Caco-2 (cell line): ENCODE measurements around the gene ABCA9. TPM values are rescaled to one million over a fixed set of nuclear protein-coding genes. Genes with fewer than 3 reads are reported as not detected.

Experiments
- Bru-seq: library from RNA; stranded (reverse); fragments of 400-500 nt; gene quantifications from one replicate; lab custom pipeline; 2021; lab: Mats Ljungman, UMichigan
- BruChase-seq, 2 experiments: library from RNA; stranded (reverse); fragments of 400-500 nt; gene quantifications; one replicate each; lab custom pipeline; 2021; lab: Mats Ljungman, UMichigan
- BruUV-seq: library from RNA; stranded (reverse); fragments of 400-500 nt; replicated peaks from 2 replicates; lab custom pipeline; 2021; lab: Mats Ljungman, UMichigan
- CTCF ChIA-PET: fragments of 300-600 bp; sonication (Branson Sonifier 250); formaldehyde crosslinking; loops from one replicate; lab custom pipeline; 2022; ENCODE audit warnings: antibody characterized with exemption; lab: Charles Lee
- POLR2A ChIA-PET: fragments of 300-600 bp; sonication (Branson Sonifier 250); formaldehyde crosslinking; loops from one replicate; lab custom pipeline; 2022; ENCODE audit warnings: antibody characterized with exemption; lab: Charles Lee
- DNase-seq, 2 experiments: peaks; one replicate each; pipeline versions ENCODE4 v3.0.0 to v3.0.0-alpha.2; 2020 to 2022
- H3K27me3 ChIP-seq: replicated peaks from 2 replicates; pipeline ENCODE4 v1.6.0; 2011; ENCODE audit warnings: low read length; ENCODE audit not compliant: control insufficient read depth, insufficient read depth
- H3K36me3 ChIP-seq: 2 replicates; pipeline ENCODE4 v1.5.1; 2011; ENCODE audit warnings: low read length; ENCODE audit not compliant: control insufficient read depth, insufficient read depth
- H3K4me1 ChIP-seq: fragments of 250-450 bp; sonication (Bioruptor Pico); 2 replicates; pipeline ENCODE4 v1.5.1; 2020; ENCODE audit warnings: mild to moderate bottlenecking
- H3K4me3 ChIP-seq: 2 replicates; pipeline ENCODE4 v1.5.1; 2011; ENCODE audit warnings: low read depth, mild to moderate bottlenecking, control low read depth, low read length
- H3K9me3 ChIP-seq: fragments of 250-450 bp; sonication (Bioruptor Pico); 2 replicates; pipeline ENCODE4 v1.5.1; 2020; ENCODE audit warnings: mild to moderate bottlenecking, moderate library complexity
- H3K27ac Mint-ChIP-seq: one replicate; pipeline ENCODE4 v1.8.0; 2022; ENCODE audit warnings: mixed read lengths; ENCODE audit not compliant: unreplicated experiment
- H3K27me3 Mint-ChIP-seq: one replicate; pipeline ENCODE4 v1.8.0; 2022; ENCODE audit warnings: mixed read lengths; ENCODE audit not compliant: insufficient read depth, unreplicated experiment
- H3K36me3 Mint-ChIP-seq: one replicate; pipeline ENCODE4 v1.8.0; 2022; ENCODE audit warnings: mild to moderate bottlenecking, mixed read lengths; ENCODE audit not compliant: insufficient read depth, unreplicated experiment
- H3K4me1 Mint-ChIP-seq: one replicate; pipeline ENCODE4 v1.8.0; 2022; ENCODE audit warnings: low read depth, mixed read lengths; ENCODE audit not compliant: unreplicated experiment
- H3K4me3 Mint-ChIP-seq: one replicate; pipeline ENCODE4 v1.8.0; 2022; ENCODE audit warnings: mild to moderate bottlenecking, moderate library complexity, mixed read lengths; ENCODE audit not compliant: unreplicated experiment
- H3K9me3 Mint-ChIP-seq: one replicate; pipeline ENCODE4 v1.8.0; 2022; ENCODE audit warnings: mixed read lengths; ENCODE audit not compliant: unreplicated experiment
- intact Hi-C: fragments of 100-400 bp; cut with micrococcal nuclease; formaldehyde crosslinking; loops from one replicate; pipeline ENCODE4 v1.10.0; 2022; ENCODE audit not compliant: unreplicated experiment
- long read RNA-seq: library from polyadenylated mRNA; stranded (forward); transcript quantifications from one replicate; pipeline ENCODE4 v2.0.0, GENCODE V29; 2022
- total RNA-seq: library from RNA; stranded (reverse); gene quantifications from 2 replicates; pipeline ENCODE4 v1.2.3, GENCODE V29; 2022
- TF ChIP-seq, protein P1 (sequence below), 2 experiments: fragments of 200-600 bp in 1 of 2; IDR thresholded peaks; 1 replicate in 1 of 2; 2 replicates in 1 of 2; pipeline versions ENCODE4 v1.5.1 to v1.8.0; 2011 to 2022; ENCODE audit warnings: antibody characterized with exemption in 1 of 2, control low read depth in 1 of 2, inconsistent platforms in 1 of 2, low read depth in 1 of 2, low read length in 1 of 2, mild to moderate bottlenecking in 1 of 2, moderate library complexity in 1 of 2; ENCODE audit not compliant: insufficient read depth in 1 of 2, severe bottlenecking in 1 of 2, unreplicated experiment in 1 of 2

Gene ABCA9, protein sequence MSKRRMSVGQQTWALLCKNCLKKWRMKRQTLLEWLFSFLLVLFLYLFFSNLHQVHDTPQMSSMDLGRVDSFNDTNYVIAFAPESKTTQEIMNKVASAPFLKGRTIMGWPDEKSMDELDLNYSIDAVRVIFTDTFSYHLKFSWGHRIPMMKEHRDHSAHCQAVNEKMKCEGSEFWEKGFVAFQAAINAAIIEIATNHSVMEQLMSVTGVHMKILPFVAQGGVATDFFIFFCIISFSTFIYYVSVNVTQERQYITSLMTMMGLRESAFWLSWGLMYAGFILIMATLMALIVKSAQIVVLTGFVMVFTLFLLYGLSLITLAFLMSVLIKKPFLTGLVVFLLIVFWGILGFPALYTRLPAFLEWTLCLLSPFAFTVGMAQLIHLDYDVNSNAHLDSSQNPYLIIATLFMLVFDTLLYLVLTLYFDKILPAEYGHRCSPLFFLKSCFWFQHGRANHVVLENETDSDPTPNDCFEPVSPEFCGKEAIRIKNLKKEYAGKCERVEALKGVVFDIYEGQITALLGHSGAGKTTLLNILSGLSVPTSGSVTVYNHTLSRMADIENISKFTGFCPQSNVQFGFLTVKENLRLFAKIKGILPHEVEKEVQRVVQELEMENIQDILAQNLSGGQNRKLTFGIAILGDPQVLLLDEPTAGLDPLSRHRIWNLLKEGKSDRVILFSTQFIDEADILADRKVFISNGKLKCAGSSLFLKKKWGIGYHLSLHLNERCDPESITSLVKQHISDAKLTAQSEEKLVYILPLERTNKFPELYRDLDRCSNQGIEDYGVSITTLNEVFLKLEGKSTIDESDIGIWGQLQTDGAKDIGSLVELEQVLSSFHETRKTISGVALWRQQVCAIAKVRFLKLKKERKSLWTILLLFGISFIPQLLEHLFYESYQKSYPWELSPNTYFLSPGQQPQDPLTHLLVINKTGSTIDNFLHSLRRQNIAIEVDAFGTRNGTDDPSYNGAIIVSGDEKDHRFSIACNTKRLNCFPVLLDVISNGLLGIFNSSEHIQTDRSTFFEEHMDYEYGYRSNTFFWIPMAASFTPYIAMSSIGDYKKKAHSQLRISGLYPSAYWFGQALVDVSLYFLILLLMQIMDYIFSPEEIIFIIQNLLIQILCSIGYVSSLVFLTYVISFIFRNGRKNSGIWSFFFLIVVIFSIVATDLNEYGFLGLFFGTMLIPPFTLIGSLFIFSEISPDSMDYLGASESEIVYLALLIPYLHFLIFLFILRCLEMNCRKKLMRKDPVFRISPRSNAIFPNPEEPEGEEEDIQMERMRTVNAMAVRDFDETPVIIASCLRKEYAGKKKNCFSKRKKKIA (N-terminal part only)
- total RNA-seq (0.19 and 0.27 TPM in 2 replicates), Bru-seq, nascent RNA (percentile 26 among the genes with signal in this experiment), BruChase-seq, experiment 1, labeled RNA remaining after a 2-hour chase (percentile 27 among the genes with signal in this experiment), BruChase-seq, experiment 2, labeled RNA remaining after a 6-hour chase (percentile 26 among the genes with signal in this experiment)
- long read RNA-seq: 0 reads

DNA sequence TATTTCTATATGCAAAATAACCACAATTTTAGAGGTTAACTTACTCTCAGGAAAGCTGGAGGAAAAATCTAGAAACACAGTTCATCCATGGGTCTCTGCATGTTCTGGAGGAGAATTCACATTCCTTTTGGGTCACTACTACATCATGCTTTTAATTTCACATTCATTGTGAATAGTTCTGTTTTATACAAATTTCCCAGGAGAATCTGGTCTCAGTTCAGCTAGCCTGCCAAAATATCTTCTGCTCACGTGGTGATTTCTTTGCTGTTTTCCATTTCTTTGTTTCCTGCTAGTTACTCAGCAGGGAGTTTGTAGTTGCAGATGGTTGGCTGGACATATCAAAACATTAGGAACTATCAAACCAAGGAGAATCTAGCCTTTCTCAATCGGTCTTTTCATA, at the start of gene ABCA9:
ABCA9 (minus strand) TSS at position 106 of the 400 bp plus-strand sequence. CDS start 9,801 bp downstream, outside the sequence.
- TF ChIP-seq, protein P1, sequence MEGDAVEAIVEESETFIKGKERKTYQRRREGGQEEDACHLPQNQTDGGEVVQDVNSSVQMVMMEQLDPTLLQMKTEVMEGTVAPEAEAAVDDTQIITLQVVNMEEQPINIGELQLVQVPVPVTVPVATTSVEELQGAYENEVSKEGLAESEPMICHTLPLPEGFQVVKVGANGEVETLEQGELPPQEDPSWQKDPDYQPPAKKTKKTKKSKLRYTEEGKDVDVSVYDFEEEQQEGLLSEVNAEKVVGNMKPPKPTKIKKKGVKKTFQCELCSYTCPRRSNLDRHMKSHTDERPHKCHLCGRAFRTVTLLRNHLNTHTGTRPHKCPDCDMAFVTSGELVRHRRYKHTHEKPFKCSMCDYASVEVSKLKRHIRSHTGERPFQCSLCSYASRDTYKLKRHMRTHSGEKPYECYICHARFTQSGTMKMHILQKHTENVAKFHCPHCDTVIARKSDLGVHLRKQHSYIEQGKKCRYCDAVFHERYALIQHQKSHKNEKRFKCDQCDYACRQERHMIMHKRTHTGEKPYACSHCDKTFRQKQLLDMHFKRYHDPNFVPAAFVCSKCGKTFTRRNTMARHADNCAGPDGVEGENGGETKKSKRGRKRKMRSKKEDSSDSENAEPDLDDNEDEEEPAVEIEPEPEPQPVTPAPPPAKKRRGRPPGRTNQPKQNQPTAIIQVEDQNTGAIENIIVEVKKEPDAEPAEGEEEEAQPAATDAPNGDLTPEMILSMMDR (IDR thresholded peaks at IDR 0.05; ENCODE audit: insufficient read depth in 1 of 2, low read depth in 1 of 2, low read length in 1 of 2, severe bottlenecking in 1 of 2, unreplicated experiment in 1 of 2): no peak
- no peaks in the 10 kb centered on the region for H3K9me3 ChIP-seq
- ChIA-PET CTCF (no interaction called here), POLR2A (no interaction called here)
- no peaks in the 10 kb centered on the region for H3K36me3 ChIP-seq
- BruUV-seq: no TSS peak
- H3K9me3 Mint-ChIP-seq: peaks cover 31% of the 10 kb centered on the region
- no peak for DNase-seq
- H3K27ac Mint-ChIP-seq: no peak within 1 kb of the TSS
- no peaks in the 10 kb centered on the region for H3K4me1 ChIP-seq
- intact Hi-C loops: no loop called here
- no peaks in the 10 kb centered on the region for H3K27me3 ChIP-seq
- no peaks in the 10 kb centered on the region for H3K27me3 Mint-ChIP-seq
- H3K36me3 Mint-ChIP-seq: no peaks in the 10 kb centered on the region
- H3K4me3 ChIP-seq: no peak within 1 kb of the TSS
- H3K4me3 Mint-ChIP-seq: no peak within 1 kb of the TSS
- H3K4me1 Mint-ChIP-seq: peaks cover 15% of the 10 kb centered on the region

DNA sequence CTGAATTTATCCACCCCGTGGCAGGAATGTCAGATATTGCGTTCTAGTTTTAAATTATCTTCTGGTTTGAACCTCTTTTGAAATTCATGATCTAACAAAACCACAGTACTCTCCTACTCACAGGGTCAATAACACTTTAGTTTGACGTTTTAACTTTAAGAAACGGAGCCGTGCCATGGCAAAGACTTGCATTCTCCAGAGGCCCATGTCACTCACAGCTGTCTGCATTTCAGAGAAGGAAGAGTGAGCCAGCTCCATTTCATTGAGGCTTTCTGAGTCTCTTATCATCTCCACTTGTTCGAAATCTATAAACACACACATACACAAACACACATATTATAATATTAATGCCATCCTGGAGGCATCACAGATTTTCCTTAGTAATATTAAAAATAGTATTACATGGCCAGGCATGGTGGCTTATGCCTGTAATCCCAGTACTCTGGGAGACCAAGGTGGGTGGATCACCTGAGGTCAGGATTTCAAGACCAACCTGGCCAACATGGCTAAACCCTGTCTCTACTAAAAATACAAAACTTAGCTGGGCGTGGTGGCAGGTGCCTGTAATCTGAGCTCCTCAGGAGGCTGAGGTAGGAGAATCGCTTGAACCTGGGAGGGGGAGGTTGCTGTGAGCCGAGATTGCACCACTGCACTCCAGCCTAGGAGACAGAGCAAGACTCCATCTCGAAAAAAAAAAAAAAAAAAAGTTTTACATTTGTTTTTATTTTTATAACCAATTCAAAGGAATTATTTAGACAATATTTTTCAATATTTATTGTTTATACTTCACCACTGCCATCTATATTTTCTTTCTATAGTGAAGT, 45.4 kb upstream of the ABCA9 start:
- Histone ChIP-seq H3K9me3 (no peaks in the 10 kb centered on the region), H3K36me3 (no peaks in the 10 kb centered on the region), H3K4me3 (no peak overlapping the region), H3K27me3 (no peaks in the 10 kb centered on the region), H3K4me1 (peaks cover 19% of the 10 kb centered on the region)
- BruUV-seq: no TSS peak
- no peak for DNase-seq
- no peaks in the 10 kb centered on the region for H3K9me3 Mint-ChIP-seq
- TF ChIP-seq, protein P1 (IDR thresholded peaks at IDR 0.05; ENCODE audit: insufficient read depth in 1 of 2, low read depth in 1 of 2, low read length in 1 of 2, severe bottlenecking in 1 of 2, unreplicated experiment in 1 of 2): no peak
- CTCF ChIA-PET: no interaction called here
- intact Hi-C loops: no loop called here
- H3K4me3 Mint-ChIP-seq: no peak overlapping the region
- POLR2A ChIA-PET: no interaction called here
- H3K27me3 Mint-ChIP-seq: no peaks in the 10 kb centered on the region
- H3K27ac Mint-ChIP-seq: no peak overlapping the region
- H3K36me3 Mint-ChIP-seq: no peaks in the 10 kb centered on the region
- peaks cover 7% of the 10 kb centered on the region for H3K4me1 Mint-ChIP-seq
